HG03432 (cell line): Measurements from ENCODE around the gene SLC25A46.
"Not testable (repeated sequence)": the region's sequence is repeated elsewhere in the genome, so short reads cannot be mapped to it uniquely, and the experiment has no call there.

Source experiments
- ATAC-seq: cut with Tn5 transposase; IDR thresholded peaks from one replicate; pipeline ENCODE4 v1.9.1; 2021; ENCODE audit warnings: mild to moderate bottlenecking, moderate library complexity; ENCODE audit not compliant: unreplicated experiment

SLC25A46 gene

GRCh38 chr5:110738812-110739651, at the start of gene SLC25A46:
Gene SLC25A46 (plus strand): TSS chr5:110739007. CDS start chr5:110739120, 113 bp downstream.
- ATAC-seq: peak; percentile 96

- ATAC-seq: not testable (repeated sequence)
These were observed 48.2 kb upstream of the SLC25A46 start for GRCh38 chr5:110690587-110690986.

- not testable (repeated sequence) for ATAC-seq
These were observed 46.1 kb upstream of the SLC25A46 start for GRCh38 chr5:110692669-110693068.

- ATAC-seq: no peak
These were observed 36.5 kb upstream of the SLC25A46 start for GRCh38 chr5:110702300-110702699.

DNA sequence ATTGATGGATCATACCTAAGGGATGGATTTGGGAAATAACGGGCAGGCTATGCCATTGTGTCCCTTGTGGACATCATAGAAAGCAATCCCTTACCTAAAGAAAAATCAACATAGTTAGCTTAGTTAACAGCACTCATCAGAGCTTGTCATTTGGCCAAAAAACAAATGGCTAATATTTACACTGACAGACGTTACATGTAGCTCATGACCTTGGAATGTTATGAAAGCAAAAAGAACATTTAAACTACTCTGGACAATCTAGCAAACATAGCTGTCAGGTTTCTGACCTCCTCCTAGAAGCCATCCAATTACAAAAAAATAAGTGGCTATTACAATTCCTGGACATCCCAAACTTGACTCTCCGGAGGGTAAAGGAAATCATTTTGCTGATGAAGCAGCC, 36.1 kb upstream of the SLC25A46 start:
- ATAC-seq: no peak

- ATAC-seq: no peak
These were observed 35.3 kb upstream of the SLC25A46 start for GRCh38 chr5:110703481-110703880.

GRCh38 chr5:110705349-110705748, 33.5 kb upstream of the SLC25A46 start:
- ATAC-seq: no peak

- ATAC-seq: no peak
These were observed 31.5 kb upstream of the SLC25A46 start for GRCh38 chr5:110707260-110707844.

GRCh38 chr5:110716247-110717245, 22.3 kb upstream of the SLC25A46 start:
- ATAC-seq: peak; percentile 84

DNA sequence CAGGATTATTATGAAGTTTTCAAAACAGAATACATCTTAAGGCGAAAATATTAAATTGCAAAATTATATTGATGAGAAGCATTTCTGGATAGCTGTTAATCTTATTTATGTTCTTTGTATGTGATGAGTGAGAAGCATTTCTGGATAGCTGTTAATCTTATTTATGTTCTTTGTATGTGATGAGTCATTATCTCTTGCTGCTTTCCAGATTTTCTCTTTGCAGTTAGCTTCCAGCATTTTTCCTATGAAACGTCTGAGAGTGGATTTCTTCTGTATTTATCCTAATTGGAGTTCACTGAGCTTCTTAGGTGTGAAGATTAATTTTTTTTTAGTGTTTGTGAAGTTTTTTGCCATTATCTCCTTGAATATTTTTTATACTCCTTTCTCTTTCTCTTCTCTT, 20.5 kb upstream of the SLC25A46 start:
- no peak for ATAC-seq

DNA sequence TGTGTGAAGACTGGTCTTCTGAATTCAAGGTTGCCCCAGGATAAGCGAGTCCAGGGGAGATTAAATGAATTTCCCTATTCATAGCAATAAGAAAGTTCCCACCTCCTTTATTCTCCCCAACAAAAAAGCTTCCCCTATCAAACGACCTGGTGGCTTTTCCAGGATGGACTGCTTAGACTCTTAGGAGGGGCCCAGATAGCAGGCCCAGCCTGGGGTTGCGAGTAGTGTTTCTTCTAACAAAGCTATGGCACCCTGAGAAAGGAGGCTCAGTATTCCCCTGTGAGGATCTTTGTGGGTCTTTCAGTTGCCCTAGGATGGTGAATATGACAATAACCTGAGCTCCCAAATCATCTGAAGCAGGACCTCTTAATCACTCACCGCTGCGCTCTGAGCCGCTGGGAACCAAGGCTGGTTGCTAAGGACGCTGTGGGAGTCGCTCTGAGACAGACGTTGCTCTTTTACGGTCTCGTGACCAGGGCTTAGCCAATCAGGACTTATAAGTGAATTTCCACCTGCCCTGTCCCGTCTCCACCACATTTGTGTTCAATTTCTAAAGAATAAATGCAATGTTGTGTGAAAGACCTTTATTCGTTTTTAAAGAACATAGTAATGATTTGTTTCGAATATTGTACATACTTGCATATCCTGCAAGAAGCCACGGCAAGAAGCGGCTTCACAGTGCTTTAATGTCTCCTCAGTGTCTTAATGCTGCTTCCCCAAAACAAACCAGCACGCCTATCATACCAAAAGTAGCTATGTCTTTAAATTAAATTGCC, 12.4 kb upstream of the SLC25A46 start, which contains the start of gene TMEM232:
TMEM232 (minus strand) TSS at position 423 of the 776 bp plus-strand sequence. CDS start 59,319 bp downstream, outside the sequence.
- peak; percentile 100 for ATAC-seq

GRCh38 chr5:110727025-110727314, 11.8 kb upstream of the SLC25A46 start:
- peak; percentile 91 for ATAC-seq

- not testable (repeated sequence) for ATAC-seq
These were observed 7.3 kb upstream of the SLC25A46 start for GRCh38 chr5:110731499-110731898.

DNA sequence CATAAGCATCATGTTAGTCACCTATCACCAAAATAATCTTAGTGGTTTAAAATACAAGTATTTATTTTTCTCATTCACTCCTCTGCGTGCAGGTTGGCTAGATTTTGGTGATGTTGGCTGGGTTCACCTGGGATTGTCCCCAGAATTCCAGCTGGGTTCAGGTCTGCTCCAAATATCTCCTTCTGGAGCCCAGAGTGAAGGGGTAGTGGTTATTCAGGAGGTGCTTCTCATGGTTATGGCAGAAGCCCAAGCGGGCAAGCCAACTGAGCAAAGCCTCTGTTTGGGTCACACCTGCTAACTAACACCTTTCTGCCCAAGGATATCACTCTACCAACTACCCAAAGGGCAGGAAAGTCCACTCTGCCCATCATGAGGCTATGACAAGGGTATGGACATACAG, 4.7 kb upstream of the SLC25A46 start:
- no peak for ATAC-seq

DNA sequence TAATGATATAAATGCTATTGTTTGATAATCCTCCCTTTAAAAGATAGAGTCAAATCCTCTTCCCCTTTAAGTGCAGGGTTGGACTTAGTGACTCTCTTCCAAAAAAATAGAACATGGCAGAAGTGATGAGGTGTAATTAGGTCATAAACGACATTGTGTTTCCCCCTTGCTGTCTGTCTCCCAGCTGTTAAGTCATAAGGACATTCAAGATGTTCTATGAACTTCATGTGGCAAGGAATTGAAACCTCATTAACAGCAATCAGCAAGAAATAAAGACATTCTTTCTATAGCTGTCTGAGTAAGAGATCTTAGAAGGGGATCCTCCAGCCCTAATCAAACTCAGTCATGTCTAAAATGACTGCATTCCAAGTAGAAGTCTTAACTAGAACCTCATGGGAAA, 3.3 kb upstream of the SLC25A46 start:
- no peak for ATAC-seq

GRCh38 chr5:110736753-110737152, 2.1 kb upstream of the SLC25A46 start:
- no peak for ATAC-seq

DNA sequence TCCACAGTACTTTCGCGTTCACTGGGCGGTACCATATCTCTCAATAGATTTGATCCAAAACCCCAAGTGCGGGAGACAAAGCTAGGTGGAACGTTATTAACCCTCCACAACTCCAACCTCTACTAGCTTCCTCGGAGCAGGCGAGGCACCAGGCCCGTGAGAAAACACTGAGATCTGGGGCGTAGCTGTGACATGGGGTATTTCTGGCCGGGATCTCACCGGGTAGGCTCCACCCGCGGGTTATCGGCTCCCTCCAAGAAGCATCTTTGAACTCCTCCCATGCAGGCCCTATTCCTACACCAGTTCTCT, 350 bp upstream of the SLC25A46 start:
- ATAC-seq: peak; percentile 61

GRCh38 chr5:110751902-110752762, 13.3 kb downstream of the SLC25A46 start:
- ATAC-seq: peak; percentile 98

GRCh38 chr5:110752953-110753352, 14.1 kb downstream of the SLC25A46 start:
- ATAC-seq: peak; percentile 22

- ATAC-seq: no peak
These were observed 14.8 kb downstream of the SLC25A46 start for GRCh38 chr5:110753600-110753999.
